ENCODE results near the gene ZNF474. TPM values are rescaled to one million over a fixed set of nuclear protein-coding genes. Genes with fewer than 3 reads are reported as not detected.

The ZNF474 gene
- total RNA-seq, 1 donor from 2014 or later: not detected

- Mint-ChIP-seq H3K9me3 (ENCODE audit: unreplicated experiment) (no peaks in the 10 kb centered on the region), H3K27ac (ENCODE audit: unreplicated experiment) (no peak overlapping the region), H3K36me3 (ENCODE audit: low read depth, unreplicated experiment) (no peaks in the 10 kb centered on the region), H3K4me1 (ENCODE audit: unreplicated experiment) (peaks cover 11% of the 10 kb centered on the region), H3K4me3 (ENCODE audit: unreplicated experiment) (no peak overlapping the region), H3K27me3 (ENCODE audit: unreplicated experiment) (peaks cover 2% of the 10 kb centered on the region)
- TF ChIP-seq CTCF (IDR thresholded peaks at IDR 0.05; ENCODE audit: unreplicated experiment): no peak
- DNase-seq (ENCODE audit: low spot score): no peak
Measured at GRCh38 chr5:122124766-122125165, 4.6 kb upstream of the ZNF474 start.

- Mint-ChIP-seq H3K27me3 (ENCODE audit: unreplicated experiment) (peaks cover 2% of the 10 kb centered on the region), H3K4me1 (ENCODE audit: unreplicated experiment) (peaks cover 13% of the 10 kb centered on the region), H3K27ac (ENCODE audit: unreplicated experiment) (peak overlapping the region; percentile 42), H3K4me3 (ENCODE audit: unreplicated experiment) (no peak overlapping the region), H3K9me3 (ENCODE audit: unreplicated experiment) (no peaks in the 10 kb centered on the region), H3K36me3 (ENCODE audit: low read depth, unreplicated experiment) (no peaks in the 10 kb centered on the region)
- TF ChIP-seq CTCF (IDR thresholded peaks at IDR 0.05; ENCODE audit: unreplicated experiment): no peak
- no peak for DNase-seq (ENCODE audit: low spot score)
Measured at GRCh38 chr5:122126177-122126755, 3.1 kb upstream of the ZNF474 start.

- Mint-ChIP-seq H3K4me1 (ENCODE audit: unreplicated experiment) (peaks cover 13% of the 10 kb centered on the region), H3K36me3 (ENCODE audit: low read depth, unreplicated experiment) (no peaks in the 10 kb centered on the region), H3K27me3 (ENCODE audit: unreplicated experiment) (peaks cover 2% of the 10 kb centered on the region), H3K9me3 (ENCODE audit: unreplicated experiment) (no peaks in the 10 kb centered on the region), H3K27ac (ENCODE audit: unreplicated experiment) (peak overlapping the region; percentile 42), H3K4me3 (ENCODE audit: unreplicated experiment) (no peak overlapping the region)
- TF ChIP-seq CTCF (IDR thresholded peaks at IDR 0.05; ENCODE audit: unreplicated experiment): no peak
- no peak for DNase-seq (ENCODE audit: low spot score)
Measured at GRCh38 chr5:122126756-122127321, 2.5 kb upstream of the ZNF474 start.

- Mint-ChIP-seq H3K4me3 (ENCODE audit: unreplicated experiment) (no peak overlapping the region), H3K36me3 (ENCODE audit: low read depth, unreplicated experiment) (no peaks in the 10 kb centered on the region), H3K4me1 (ENCODE audit: unreplicated experiment) (peaks cover 13% of the 10 kb centered on the region), H3K27me3 (ENCODE audit: unreplicated experiment) (peaks cover 2% of the 10 kb centered on the region), H3K9me3 (ENCODE audit: unreplicated experiment) (no peaks in the 10 kb centered on the region), H3K27ac (ENCODE audit: unreplicated experiment) (peak overlapping the region; percentile 89)
- DNase-seq (ENCODE audit: low spot score): no peak
- no peak for TF ChIP-seq CTCF (IDR thresholded peaks at IDR 0.05; ENCODE audit: unreplicated experiment)
Measured at GRCh38 chr5:122130152-122130551, 806 bp downstream of the ZNF474 start.

- Mint-ChIP-seq H3K4me3 (ENCODE audit: unreplicated experiment) (no peak overlapping the region), H3K9me3 (ENCODE audit: unreplicated experiment) (no peaks in the 10 kb centered on the region), H3K4me1 (ENCODE audit: unreplicated experiment) (no peaks in the 10 kb centered on the region), H3K27me3 (ENCODE audit: unreplicated experiment) (no peaks in the 10 kb centered on the region), H3K27ac (ENCODE audit: unreplicated experiment) (no peak overlapping the region), H3K36me3 (ENCODE audit: low read depth, unreplicated experiment) (no peaks in the 10 kb centered on the region)
- DNase-seq (ENCODE audit: low spot score): no peak
- no peak for TF ChIP-seq CTCF (IDR thresholded peaks at IDR 0.05; ENCODE audit: unreplicated experiment)
Measured at GRCh38 chr5:122137702-122138101, 8.4 kb downstream of the ZNF474 start.

Data from endothelial cell (in vitro differentiated cells).